GM18508 (cell line): Measurements from ENCODE around the gene RNF13.
"Not testable (repeated sequence)": the region's sequence is repeated elsewhere in the genome, so short reads cannot be mapped to it uniquely, and the experiment has no call there.

ENCODE experiments used
- ATAC-seq: cut with Tn5 transposase; IDR thresholded peaks from one replicate; pipeline ENCODE4 v1.9.1; 2021; ENCODE audit warnings: moderate number of reproducible peaks; ENCODE audit not compliant: insufficient read depth, unreplicated experiment

The RNF13 gene

DNA sequence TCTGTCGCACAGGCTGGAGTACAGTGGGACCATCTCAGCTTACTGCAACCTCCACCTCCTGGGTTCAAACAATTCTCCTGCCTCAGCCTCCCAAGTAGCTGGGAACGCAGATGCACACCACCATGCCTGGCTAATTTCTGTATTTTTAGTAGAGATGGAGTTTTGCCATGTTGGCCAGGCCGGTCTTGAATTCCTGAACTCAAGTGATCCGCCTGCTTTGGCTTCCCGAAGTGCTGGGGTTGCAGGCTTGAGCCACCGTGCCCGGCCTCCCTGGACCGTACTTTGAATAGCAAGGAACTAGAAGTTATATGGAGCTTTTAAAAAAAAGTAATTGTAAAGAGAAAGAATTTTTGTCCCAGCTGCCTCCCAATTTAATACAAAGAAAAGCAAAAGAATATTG is 12.3 kb upstream of the RNF13 start:
- ATAC-seq: no peak

- no peak for ATAC-seq
Observed at GRCh38 chr3:149801195-149801594, 11.8 kb upstream of the RNF13 start.

- ATAC-seq: no peak
Observed at GRCh38 chr3:149801639-149802038, 11.4 kb upstream of the RNF13 start.

- no peak for ATAC-seq
Observed at GRCh38 chr3:149806171-149806778, 6.7 kb upstream of the RNF13 start.

DNA sequence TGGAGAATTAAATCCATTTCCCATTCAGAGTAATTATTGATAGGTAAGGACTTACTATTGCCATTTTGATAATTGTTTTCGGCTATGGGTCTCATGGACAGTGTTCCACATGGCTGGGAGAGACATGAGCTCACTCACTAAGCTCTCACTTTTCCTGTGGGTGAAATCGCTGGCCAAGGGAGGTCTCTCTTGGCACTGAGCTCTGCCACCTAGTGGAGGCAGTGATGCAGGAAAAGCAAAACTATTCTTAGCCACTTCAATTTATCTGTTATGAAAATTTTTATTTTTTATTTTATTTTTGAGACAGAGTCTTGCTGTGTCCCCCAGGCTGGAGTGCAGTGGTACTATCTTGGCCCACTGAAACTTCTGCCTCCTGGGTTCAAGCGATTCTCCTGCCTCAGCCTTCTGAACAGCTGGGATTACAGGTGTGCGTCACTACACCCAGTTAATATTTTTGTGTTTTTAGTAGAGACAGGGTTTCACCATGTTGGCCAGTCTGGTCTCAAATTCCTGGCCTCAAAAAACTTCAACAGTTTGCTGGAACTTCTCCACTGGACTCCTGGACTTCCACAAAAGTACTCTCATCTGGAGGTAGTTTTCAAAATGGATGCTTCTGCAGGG is 4.7 kb upstream of the RNF13 start:
- no peak for ATAC-seq

GRCh38 chr3:149809699-149810098 is 3.3 kb upstream of the RNF13 start:
- ATAC-seq: no peak

- ATAC-seq: no peak
Observed at GRCh38 chr3:149810846-149811245, 2.2 kb upstream of the RNF13 start.

DNA sequence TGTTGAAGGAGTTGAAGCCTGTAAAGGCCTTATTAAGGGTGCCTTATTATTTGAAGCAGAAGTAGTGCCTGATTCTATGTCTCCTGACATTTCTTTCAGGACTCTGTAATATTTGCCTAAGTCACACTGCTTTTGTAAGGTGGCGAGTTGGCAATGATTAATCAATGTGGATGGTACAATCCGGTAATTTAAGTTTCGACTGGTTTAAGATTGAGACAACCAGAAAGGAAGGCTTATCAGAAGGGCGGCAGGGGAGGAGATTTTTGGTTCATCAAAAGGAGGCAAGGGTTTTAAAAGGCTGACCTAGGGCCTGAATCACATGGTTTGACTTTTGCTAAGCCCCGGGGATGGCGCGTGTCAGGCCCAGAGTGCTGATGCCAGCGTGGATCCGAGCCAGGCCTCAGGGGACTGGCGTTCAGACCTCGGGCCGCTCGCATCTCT is 830 bp upstream of the RNF13 start:
- no peak for ATAC-seq

DNA sequence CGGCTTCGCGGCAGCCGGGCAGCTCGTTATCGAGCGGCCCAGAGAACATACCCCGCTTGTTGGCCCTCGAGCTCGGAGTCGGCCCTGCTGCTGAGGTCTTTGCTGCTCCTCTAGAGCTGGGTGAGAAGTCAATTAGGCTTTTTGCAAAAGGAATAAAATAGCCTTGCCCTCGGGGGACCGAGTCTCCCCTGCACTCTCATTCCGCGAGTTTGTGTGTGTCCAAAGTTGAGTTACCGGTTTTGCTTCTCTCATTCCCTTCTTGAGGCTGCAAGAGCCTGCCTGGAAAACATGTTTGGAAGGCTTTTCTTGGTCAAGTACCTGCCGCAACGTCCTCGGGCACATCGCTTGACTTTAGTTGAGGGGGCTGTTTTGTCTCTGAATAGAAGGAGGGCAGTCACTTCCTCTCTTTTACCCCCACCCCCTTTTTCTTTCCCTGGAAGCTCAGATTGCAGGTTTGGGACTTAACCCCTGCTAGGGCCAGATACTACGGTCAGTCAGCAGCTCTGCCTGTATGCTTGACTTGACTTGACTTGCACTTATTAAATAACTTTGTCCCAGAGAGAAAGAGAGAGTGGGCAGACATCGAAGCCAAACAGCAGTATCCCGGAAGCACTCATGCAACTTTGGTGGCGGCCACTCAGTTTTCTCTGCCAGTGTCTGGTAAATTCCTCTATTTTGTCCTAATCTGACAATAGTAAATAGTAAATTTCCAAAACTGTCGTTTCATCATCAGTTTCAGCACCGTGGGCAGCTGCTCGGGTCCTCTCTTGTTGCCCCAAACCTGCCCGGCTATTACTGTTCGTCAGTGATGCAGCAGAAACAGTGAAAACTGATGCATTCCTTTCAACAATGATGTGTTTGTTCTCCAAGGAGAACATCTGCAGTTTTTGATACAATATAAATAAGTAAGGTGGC is 609 bp downstream of the RNF13 start:
- ATAC-seq: peak; percentile 3

DNA sequence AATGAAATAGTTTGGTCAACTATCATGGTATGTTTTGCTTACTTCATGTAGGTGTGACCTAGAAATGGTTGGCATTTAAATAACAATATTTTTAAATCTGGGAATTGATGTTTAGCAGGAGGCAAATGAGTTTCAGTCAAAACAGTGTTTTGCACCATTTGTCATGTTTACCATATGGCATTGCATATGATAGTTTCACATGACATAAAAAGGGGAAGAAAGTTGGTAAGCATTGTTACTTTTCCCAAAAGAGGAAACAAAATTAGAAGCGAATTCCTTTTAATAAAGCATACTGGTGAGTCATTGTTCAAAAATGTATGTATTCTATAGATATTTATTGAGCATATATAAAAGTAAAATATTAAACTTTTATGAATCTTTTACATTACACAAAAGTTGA is 2.3 kb downstream of the RNF13 start:
- no peak for ATAC-seq

GRCh38 chr3:149815728-149816127 is 2.7 kb downstream of the RNF13 start:
- ATAC-seq: no peak

GRCh38 chr3:149816311-149816710 is 3.3 kb downstream of the RNF13 start:
- no peak for ATAC-seq

GRCh38 chr3:149816986-149817385 is 4.0 kb downstream of the RNF13 start:
- ATAC-seq: no peak

DNA sequence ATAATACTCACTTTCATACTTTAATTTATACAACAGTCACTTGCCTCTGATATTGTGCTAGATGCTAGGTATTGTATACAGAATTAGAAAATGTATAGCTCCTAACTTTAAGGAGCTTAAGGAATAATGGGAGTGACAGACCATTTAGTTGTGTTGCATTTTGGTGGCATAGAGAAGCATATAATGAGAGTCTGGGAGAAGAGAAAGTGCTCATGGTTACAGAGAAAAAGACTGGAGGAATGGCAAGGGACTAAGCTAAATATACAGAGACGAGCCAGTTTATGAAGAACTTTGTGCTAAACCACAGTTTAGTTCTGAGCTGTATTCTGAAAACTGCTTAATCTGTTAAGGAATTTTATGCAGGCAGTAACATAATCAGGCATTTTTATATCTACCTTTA is 6.4 kb downstream of the RNF13 start:
- no peak for ATAC-seq

DNA sequence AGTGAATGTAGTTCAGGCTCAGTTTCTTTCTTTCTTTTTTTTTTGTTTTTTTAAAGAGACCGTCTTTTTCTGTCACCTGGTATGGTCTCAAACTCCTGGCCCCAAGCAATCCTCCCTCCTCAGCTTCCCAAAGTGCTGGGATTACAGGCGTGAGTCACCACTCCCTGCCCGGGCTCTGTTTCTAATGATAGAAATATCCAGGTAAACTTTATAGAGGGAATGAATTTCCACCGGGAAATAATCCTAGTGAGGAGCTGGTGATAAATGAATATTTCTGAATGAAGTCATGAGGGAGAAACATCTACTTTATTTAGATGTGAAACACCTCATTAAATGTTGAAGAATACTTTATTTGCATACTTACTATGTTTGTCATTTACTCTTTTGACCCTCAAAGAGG is 7.2 kb downstream of the RNF13 start:
- ATAC-seq: no peak

DNA sequence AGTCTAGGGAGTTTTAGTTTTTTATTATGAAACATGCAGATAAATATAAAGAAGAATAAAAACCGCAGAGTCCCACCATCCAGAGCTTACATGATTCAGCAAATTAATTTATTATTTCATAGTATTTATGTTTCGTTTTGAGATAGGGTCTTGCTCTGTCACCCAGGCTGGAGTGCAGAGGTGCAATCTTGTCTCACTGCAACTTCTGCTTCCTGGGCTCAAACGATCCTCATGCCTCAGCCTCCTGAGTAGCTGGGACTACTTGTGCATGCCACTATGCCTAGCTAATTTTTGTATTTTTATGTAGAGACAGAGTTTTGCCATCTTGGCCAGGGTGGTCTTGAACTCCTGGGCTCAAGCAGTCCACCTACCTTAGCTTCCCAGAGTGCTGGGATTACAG is 13.6 kb downstream of the RNF13 start:
- no peak for ATAC-seq

DNA sequence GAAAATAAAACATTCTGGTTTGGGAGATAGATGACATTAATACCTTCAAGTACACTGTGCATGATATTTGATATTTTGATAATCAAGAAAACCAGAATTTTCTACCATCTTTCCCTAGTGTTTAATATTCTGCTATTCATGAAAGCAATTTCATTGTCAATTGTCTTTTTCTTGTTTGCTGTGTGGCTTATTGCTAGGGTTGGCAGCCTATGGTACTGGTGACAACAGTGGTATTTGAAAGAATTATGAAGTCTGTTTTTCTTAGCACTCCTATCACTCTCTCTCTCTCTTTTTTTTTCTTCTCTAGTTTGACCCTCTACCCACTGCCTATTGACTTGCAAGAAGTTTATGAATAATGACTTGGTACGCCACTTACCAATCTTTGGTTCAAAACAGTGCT is 15.4 kb downstream of the RNF13 start:
- ATAC-seq: no peak

GRCh38 chr3:149829631-149830030 is 16.6 kb downstream of the RNF13 start:
- not testable (repeated sequence) for ATAC-seq

GRCh38 chr3:149830902-149831301 is 17.9 kb downstream of the RNF13 start:
- ATAC-seq: no peak

- ATAC-seq: no peak
Observed at GRCh38 chr3:149831321-149831720, 18.3 kb downstream of the RNF13 start.

DNA sequence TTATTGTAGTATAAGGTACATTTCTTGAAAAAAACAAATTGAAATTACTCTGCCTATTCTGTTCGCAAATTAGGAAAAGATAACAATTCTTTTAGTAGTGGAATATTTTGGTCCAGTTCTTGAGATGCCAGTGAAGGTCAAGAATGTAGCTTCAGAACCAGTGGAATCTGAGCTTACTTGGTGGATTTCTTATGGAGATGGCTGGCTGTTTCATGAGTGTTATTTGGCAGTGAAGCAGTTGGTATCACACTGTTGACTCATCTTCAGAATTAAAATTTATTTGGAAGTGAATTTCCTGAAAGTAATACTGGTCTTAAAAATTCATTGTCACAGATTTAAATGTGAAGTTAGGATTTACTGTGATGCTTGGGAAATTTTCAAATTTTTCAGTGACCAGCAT is 19.1 kb downstream of the RNF13 start:
- ATAC-seq: no peak
